A673 (cell line): ENCODE results near the gene EHD4.

Source experiments
- CTCF ChIP-seq: fragments of 300-800, 200-600 bp; sonication (generic); conservative IDR thresholded peaks from 2 replicates; pipeline ENCODE4 v1.5.1; 2017; ENCODE audit warnings: low read depth, mild to moderate bottlenecking, antibody characterized with exemption, low read length, moderate library complexity, mixed read lengths
- EZH2 ChIP-seq: fragments of 200-600 bp; sonication (generic); IDR thresholded peaks from 2 replicates; pipeline ENCODE4 v1.6.1; 2017; ENCODE audit warnings: borderline replicate concordance, low read depth, mild to moderate bottlenecking, mixed read lengths, antibody characterized with exemption, low read length; ENCODE audit not compliant: poor library complexity, severe bottlenecking

GRCh38 chr15:41918506-41919126 is 53.7 kb downstream of the EHD4 start:
- TF ChIP-seq CTCF (no peak), EZH2 (no peak)
